HTR-8/SVneo (cell line): ENCODE results near the gene PDE4B.

Experiments
- DNase-seq: peaks from one replicate; pipeline ENCODE4 v3.0.0; 2011; ENCODE audit warnings: low spot score, mixed read lengths; ENCODE audit not compliant: insufficient read length
- FAIRE-seq: peaks from 2 replicates; lab custom pipeline; 2011; peaks lifted over from hg19 to GRCh38; lab: Jason Lieb, UNC

PDE4B gene

GRCh38 chr1:66211521-66211920, 418.8 kb downstream of the PDE4B start:
- DNase-seq (no peak), FAIRE-seq (no peak)

GRCh38 chr1:66213491-66213890, 420.8 kb downstream of the PDE4B start:
- FAIRE-seq (no peak), DNase-seq (no peak)

DNA sequence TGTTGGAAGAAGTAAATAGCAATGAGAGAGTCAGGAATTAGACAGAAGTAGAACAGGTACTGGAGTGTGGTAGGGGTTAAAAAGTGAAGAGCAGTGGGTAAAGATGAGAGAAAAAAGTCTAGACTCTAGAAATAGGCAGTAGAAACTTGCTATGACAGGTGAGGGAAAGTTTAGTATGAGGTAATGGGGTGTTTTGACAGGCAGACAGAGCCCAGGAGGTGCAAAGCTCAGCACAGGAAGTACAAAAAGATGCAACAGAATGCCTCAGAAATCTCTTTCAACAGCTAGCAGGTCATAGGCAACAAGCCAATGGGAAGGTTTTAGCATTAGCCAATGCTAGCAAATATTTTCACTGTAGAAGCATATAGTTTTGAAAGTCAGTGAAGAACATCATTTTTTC, 422.2 kb downstream of the PDE4B start:
- FAIRE-seq (no peak), DNase-seq (no peak)

- DNase-seq: no peak
- no peak for FAIRE-seq
These were observed 424.3 kb downstream of the PDE4B start for GRCh38 chr1:66217021-66217420.

DNA sequence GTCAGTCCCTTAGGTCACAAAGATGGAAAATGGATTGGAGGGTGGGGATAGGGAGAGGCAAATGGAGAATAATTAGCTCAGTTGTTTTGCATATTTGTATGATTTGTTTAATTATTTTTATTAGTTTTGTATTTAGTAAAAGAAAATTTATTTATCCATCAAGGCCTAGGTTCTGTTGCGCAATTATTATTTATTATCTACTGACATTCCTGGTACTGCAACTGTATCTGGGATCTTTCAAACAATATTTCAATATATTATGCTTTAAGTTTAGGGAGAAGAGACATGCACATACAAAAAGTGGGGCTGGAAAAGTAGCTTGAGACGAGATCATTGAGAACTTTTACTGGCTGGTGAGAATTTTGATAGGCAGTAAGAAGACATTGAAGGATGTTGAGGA, 424.9 kb downstream of the PDE4B start:
- FAIRE-seq: no peak

DNA sequence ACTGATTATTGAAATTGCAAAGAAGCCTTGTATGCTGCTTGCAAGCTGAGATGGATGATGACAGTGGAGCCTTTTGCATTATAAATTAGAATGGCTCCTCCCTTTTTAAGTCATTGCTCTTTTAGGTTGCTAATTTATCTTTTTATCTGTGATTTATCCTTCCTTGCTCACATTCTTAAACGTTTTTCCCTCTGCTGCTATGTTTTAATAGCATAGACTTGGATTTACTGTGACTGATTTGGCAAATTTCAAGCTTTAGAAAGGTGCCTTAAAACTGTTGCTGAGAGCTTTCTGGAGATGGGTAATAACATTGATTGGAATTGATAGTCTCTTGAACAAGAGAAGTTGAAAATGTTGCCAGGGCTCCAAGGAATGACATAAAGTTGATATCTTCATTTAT, 427.8 kb downstream of the PDE4B start:
- FAIRE-seq (no peak), DNase-seq (no peak)

More for the DNA sequence above, 424.9 kb downstream of the PDE4B start:
- DNase-seq: no peak

GRCh38 chr1:66223681-66224080, 431.0 kb downstream of the PDE4B start:
- FAIRE-seq (no peak), DNase-seq (no peak)

- no peak for FAIRE-seq
These were observed 434.3 kb downstream of the PDE4B start for GRCh38 chr1:66226985-66227384.

DNA sequence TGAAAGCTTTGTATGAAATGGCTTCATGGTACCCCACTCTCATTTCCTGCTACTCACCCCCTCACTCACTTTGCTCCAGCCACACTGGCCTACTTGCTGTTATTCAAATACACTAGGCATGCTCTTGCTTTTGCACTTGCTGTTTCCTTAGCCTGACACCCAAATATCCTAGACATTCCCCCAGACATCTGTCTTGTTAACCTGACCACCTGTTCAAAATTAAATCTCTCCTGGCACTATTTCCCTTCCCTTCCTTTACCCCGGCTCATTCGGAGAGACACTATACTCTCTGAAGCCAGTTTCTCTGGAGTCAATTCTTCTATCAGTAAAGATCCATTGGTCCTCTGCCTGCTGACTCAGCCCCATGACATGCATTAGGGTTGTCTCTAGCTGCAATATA, 435.3 kb downstream of the PDE4B start:
- no peak for FAIRE-seq
- no peak for DNase-seq

More at GRCh38 chr1:66226985-66227384, 434.3 kb downstream of the PDE4B start:
- DNase-seq: no peak

- FAIRE-seq (no peak), DNase-seq (no peak)
These were observed 438.5 kb downstream of the PDE4B start for GRCh38 chr1:66231217-66231616.

GRCh38 chr1:66231681-66232463, 439.2 kb downstream of the PDE4B start:
- DNase-seq (no peak), FAIRE-seq (no peak)

DNA sequence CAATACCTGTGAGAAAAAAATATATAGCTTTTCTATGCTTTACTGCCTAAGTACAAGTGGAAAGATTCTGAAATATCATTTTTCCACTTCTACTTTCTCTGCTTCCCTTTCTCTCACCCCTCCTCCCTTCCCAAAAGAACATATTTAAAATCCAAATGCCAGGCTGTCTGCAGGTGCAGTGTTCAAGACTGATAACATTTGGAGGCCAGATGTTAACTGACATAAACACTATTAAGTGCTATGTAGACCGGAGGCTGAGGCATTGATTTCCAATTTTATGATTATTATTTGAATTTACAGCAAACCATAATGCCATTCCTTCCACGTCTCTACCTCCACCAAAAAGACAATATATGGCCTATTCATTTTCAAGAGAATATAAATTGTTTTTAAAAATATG, 444.3 kb downstream of the PDE4B start:
- FAIRE-seq (no peak), DNase-seq (no peak)

GRCh38 chr1:66237722-66238479, 445.2 kb downstream of the PDE4B start:
- FAIRE-seq (no peak), DNase-seq (no peak)

DNA sequence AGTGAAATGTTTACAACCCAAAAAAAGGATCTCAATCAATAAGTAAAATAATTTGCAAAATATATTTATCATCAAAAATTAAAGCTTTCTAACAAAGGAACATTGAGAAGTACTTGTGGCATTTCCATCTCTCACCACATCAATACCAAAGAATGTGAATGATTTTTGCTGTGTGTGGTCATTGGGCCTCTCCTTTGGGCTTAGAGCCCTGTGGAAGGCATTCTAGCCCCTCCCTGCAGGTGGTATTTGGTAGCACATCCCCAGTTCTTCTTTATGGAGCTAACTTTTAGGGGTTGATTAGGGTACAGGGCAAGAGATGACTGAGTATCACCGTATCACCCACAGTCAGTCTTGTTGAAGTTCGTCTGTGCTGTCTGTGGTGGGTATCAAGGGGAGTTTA, 447.1 kb downstream of the PDE4B start:
- DNase-seq: no peak
- no peak for FAIRE-seq

DNA sequence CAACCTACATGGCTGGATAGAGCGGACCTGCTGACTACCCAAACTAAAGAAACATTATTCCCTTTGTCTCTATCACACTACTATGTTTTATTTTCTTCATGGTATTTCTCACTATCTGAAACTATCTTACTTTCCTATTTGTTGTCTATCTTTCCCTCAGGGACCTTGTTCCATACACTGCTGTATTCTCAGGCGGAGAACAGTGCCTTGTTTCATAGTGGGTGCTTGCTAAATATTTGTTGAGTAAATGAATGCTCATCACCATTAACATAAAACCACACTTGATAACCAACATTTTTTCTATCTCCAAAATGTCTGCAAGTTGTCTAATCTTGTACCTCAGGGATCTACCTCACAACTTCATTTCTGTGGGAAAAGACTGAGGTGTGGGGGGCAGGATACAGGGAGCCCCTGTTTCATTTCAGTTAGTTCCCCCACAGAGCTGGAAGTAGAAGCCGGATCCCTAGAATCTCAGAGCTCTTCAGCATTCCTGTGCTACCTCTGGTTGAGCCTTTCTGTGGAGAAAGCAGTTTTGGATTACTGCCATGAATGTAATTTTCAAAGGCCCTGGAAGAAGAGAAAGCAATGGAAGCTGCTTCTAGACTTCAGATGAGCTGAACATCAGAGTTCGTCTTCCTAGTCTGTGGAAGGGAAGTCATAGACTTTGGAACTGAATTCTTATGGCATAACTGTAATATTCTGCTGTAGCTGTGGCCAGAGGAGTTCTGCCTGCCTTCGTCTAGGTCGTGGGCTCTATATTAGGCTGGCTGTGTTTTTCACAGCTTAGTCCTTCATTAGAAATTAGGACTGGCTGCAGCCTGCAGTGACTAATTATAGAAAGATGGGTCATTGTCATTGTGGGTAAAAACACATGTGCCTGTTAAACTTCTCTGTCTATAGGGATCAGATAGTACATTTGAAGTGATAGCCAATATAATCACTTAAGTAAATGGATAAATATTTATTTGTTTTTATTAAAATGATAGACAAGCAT, 448.1 kb downstream of the PDE4B start:
- no peak for FAIRE-seq
- no peak for DNase-seq

GRCh38 chr1:66242646-66243547, 450.2 kb downstream of the PDE4B start:
- FAIRE-seq: peak; percentile 46
- DNase-seq: peak; percentile 54

GRCh38 chr1:66243548-66244130, 450.9 kb downstream of the PDE4B start:
- DNase-seq: no peak
- no peak for FAIRE-seq

- FAIRE-seq (no peak), DNase-seq (no peak)
These were observed 451.7 kb downstream of the PDE4B start for GRCh38 chr1:66244429-66244828.

DNA sequence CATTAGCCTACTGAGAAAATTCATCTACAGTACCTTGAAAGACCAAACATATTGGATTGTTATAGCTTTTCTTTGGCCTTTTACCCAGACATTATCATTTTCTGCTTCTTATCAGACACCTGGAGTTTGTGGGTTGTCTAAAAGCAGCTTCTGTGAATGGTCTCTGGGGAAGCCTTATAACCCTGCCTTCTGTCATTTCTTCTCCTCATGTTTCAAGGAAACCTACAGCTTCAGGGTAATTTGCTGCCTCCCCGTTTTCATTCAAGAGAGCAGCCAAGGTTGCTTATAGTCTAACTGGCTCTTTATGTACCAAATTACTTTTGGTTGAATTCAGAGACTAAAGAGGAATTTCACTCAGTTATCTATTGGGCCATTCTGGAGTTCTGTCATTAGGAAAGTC, 453.0 kb downstream of the PDE4B start:
- DNase-seq (no peak), FAIRE-seq (no peak)
